Lung (tissue), 12 donors: ENCODE results near the gene BEST2. TPM values are rescaled to one million over a fixed set of nuclear protein-coding genes. Genes with fewer than 3 reads are reported as not detected.

Source experiments
- ATAC-seq: fragments of 200-7000 bp; cut with Tn5 transposase; one replicate; pipeline ENCODE4 v1.9.1; 2020; ENCODE audit warnings: moderate number of reproducible peaks; ENCODE audit not compliant: insufficient read depth, low FRiP score
- DNase-seq, 3 donors: peaks; one replicate each; pipeline ENCODE4 v3.0.0-alpha.2; 2013 to 2017
- H3K27ac ChIP-seq, 2 donors: one replicate each; pipeline ENCODE4 v1.5.1; 2013; ENCODE audit warnings: mild to moderate bottlenecking in 2 of 2, moderate library complexity in 2 of 2, control low read depth in 1 of 2, inconsistent platforms in 1 of 2, low read depth in 1 of 2, low read length in 1 of 2
- H3K27me3 ChIP-seq, 3 donors: one replicate each; pipeline ENCODE4 v1.5.1; 2013; ENCODE audit warnings: low read length in 2 of 3; ENCODE audit not compliant: control insufficient read depth in 3 of 3, insufficient read depth in 3 of 3
- H3K36me3 ChIP-seq, 4 donors: one replicate each; pipeline ENCODE4 v1.5.1; 2013; ENCODE audit warnings: low read length in 4 of 4, mild to moderate bottlenecking in 1 of 4, moderate library complexity in 1 of 4; ENCODE audit not compliant: control insufficient read depth in 4 of 4, insufficient read depth in 4 of 4
- H3K4me1 ChIP-seq, 5 donors: one replicate each; pipeline ENCODE4 v1.5.1; 2013; ENCODE audit warnings: low read length in 5 of 5, mild to moderate bottlenecking in 2 of 5, moderate library complexity in 1 of 5; ENCODE audit not compliant: control insufficient read depth in 5 of 5, insufficient read depth in 5 of 5
- H3K4me3 ChIP-seq: one replicate; pipeline ENCODE4 v1.5.1; 2013; ENCODE audit warnings: mild to moderate bottlenecking, control low read depth, moderate library complexity
- H3K9ac ChIP-seq, 2 donors: one replicate each; pipeline ENCODE4 v1.5.1; 2013; ENCODE audit warnings: low read length in 2 of 2, control low read depth in 1 of 2; ENCODE audit not compliant: insufficient read depth in 1 of 2
- H3K9me3 ChIP-seq, 4 donors: one replicate each; pipeline ENCODE4 v1.5.1; 2013; ENCODE audit warnings: low read length in 3 of 4, mild to moderate bottlenecking in 1 of 4, moderate library complexity in 1 of 4; ENCODE audit not compliant: control insufficient read depth in 4 of 4, insufficient read depth in 3 of 4
- WGBS, 2 donors: extraction: QIAGEN DNeasy Blood & Tissue Kit; methylation state at CpG; one replicate each; pipeline ENCODE4 v1.1.7; 2013; 5-methylcytosine and 5-hydroxymethylcytosine counted together
- polyA plus RNA-seq, 2 donors: library from polyadenylated mRNA; stranded (reverse); fragments of 200-250 nt; gene quantifications; one replicate each; pipeline ENCODE4 v1.2.1, GENCODE V29; 2013
- total RNA-seq, 2 donors: library from RNA; depleted of rRNA in 1 of 2; stranded (reverse); fragments of >200 nt in 1 of 2; gene quantifications; one replicate each; pipeline ENCODE4 v1.2.1, GENCODE V29; 2014 to 2021
- TF ChIP-seq, protein P1 (sequence below): IDR thresholded peaks from 2 replicates; pipeline ENCODE4 v1.5.1; 2012; ENCODE audit warnings: mild to moderate bottlenecking; ENCODE audit errors: control extremely low read depth, extremely low read depth
- donor health status: control.
- donor health status: control.
- donor health status: Bipolar disorder and iron deficiency.
- donor health status: healthy.
- donor health status: DM: yes; HTN: yes; CAD: no.

The BEST2 gene
- total and polyA plus RNA-seq, 4 donors, result 0.02 TPM; not detected in 3

DNA sequence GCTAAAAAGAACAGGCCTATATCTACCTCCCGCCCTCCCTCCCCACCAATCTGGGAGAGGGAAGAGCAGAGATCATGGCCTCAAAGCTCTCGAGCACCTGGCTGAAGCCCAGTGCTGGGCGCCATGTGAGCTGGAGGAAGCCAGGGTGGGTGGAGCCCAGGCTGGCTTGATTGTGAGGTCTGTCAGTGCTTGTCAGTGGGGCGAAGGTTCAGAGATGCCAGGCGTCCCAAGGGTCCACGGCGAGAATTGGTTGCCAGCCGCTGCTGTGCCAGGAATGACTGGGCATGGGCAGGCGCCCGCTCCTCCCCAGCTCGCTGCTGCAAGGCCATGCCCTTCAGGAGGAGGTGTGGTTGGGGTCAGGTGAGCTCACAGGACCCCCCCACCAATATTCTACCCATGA, 11.5 kb downstream of the BEST2 start:
- no peak for DNase-seq

GRCh38 chr19:12764698-12765097, 13.1 kb downstream of the BEST2 start:
- WGBS, 2 donors, result 97% methylated on average over 16 of the region's 16 CpGs
- Histone ChIP-seq H3K9ac (no peak overlapping the region), H3K9me3 (no peaks in the 10 kb centered on the region), H3K27me3 (no peaks in the 10 kb centered on the region), H3K4me1 (no peaks in the 10 kb centered on the region), H3K36me3 (peaks cover 0 to 43% (median 8%) of the 10 kb centered on the region in 4 donors), H3K4me3 (no peak overlapping the region), H3K27ac (no peak overlapping the region)
- ATAC-seq (no peak), DNase-seq (no peak)
- TF ChIP-seq, protein P1, sequence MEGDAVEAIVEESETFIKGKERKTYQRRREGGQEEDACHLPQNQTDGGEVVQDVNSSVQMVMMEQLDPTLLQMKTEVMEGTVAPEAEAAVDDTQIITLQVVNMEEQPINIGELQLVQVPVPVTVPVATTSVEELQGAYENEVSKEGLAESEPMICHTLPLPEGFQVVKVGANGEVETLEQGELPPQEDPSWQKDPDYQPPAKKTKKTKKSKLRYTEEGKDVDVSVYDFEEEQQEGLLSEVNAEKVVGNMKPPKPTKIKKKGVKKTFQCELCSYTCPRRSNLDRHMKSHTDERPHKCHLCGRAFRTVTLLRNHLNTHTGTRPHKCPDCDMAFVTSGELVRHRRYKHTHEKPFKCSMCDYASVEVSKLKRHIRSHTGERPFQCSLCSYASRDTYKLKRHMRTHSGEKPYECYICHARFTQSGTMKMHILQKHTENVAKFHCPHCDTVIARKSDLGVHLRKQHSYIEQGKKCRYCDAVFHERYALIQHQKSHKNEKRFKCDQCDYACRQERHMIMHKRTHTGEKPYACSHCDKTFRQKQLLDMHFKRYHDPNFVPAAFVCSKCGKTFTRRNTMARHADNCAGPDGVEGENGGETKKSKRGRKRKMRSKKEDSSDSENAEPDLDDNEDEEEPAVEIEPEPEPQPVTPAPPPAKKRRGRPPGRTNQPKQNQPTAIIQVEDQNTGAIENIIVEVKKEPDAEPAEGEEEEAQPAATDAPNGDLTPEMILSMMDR, result no peak

More for the DNA sequence above, 11.5 kb downstream of the BEST2 start:
- 94 to 96% methylated on average over 11 of the region's 11 CpGs for WGBS, 2 donors
- H3K27me3 ChIP-seq, result no peaks in the 10 kb centered on the region
- peaks cover 0 to 43% (median 8%) of the 10 kb centered on the region in 4 donors for H3K36me3 ChIP-seq
- H3K9me3 ChIP-seq, result no peaks in the 10 kb centered on the region
- no peak overlapping the region for H3K9ac ChIP-seq
- peak overlapping the region in 1 of 2 donors; percentile 26 for H3K27ac ChIP-seq
- H3K4me1 ChIP-seq, result no peaks in the 10 kb centered on the region
- H3K4me3 ChIP-seq, result no peak overlapping the region
- no peak for ATAC-seq
- TF ChIP-seq, protein P1, result no peak

GRCh38 chr19:12766051-12766521, 14.5 kb downstream of the BEST2 start:
- no peaks in the 10 kb centered on the region for H3K9me3 ChIP-seq
- TF ChIP-seq, protein P1, result peak; percentile 94
- H3K4me1 ChIP-seq, result peaks cover 0 to 3% (median 0%) of the 10 kb centered on the region in 5 donors
- no peak overlapping the region for H3K9ac ChIP-seq
- WGBS, 2 donors, result 57 to 82% methylated on average over 30 of the region's 30 CpGs
- H3K27ac ChIP-seq, result peak overlapping the region in 1 of 2 donors; percentile 6
- peaks cover 0 to 53% (median 8%) of the 10 kb centered on the region in 4 donors for H3K36me3 ChIP-seq
- peak; percentile 84 for ATAC-seq
- H3K4me3 ChIP-seq, result no peak overlapping the region
- H3K27me3 ChIP-seq, result no peaks in the 10 kb centered on the region
- peak; percentile 67 to 89 (median 69) for DNase-seq

DNA sequence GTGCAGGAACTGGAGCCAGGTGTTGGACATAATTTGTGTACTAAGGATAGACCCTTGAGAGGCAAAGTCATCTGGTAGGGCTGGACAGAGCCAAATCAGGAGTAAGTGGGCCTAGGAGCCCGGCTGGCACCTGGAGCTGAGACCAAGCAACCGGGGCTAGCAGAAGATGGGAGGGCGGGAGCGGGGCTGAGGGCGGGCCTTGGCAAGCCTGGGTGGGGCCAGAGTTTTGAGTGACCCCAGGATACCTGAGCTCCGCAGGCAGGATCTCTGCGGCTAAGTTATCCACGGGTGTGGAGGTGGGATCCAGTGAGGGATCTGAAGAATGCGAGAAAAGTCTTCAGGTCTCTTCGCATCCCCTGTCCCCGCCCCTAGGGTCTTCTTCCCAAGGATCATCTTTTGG, 15.6 kb downstream of the BEST2 start:
- ATAC-seq (no peak), DNase-seq (no peak)
- H3K36me3 ChIP-seq, result peaks cover 0 to 51% (median 8%) of the 10 kb centered on the region in 4 donors
- peaks cover 0 to 4% (median 0%) of the 10 kb centered on the region in 5 donors for H3K4me1 ChIP-seq
- no peak overlapping the region for H3K9ac ChIP-seq
- 94% methylated on average over 11 of the region's 11 CpGs for WGBS, 2 donors
- H3K9me3 ChIP-seq, result no peaks in the 10 kb centered on the region
- TF ChIP-seq, protein P1, result no peak
- no peak overlapping the region for H3K27ac ChIP-seq
- no peaks in the 10 kb centered on the region for H3K27me3 ChIP-seq
- no peak overlapping the region for H3K4me3 ChIP-seq
